AG09309 (cell line): ENCODE measurements around the gene CCDC183.
"Not testable (repeated sequence)": the region's sequence is repeated elsewhere in the genome, so short reads cannot be mapped to it uniquely, and the experiment has no call there.

Experiments
- DNase-seq: peaks from one replicate; pipeline ENCODE4 v3.0.0-alpha.2; 2010; ENCODE audit warnings: low read depth
- H3K4me3 ChIP-seq: 2 replicates; pipeline ENCODE4 v1.5.1; 2011; ENCODE audit warnings: mild to moderate bottlenecking, low read depth, low read length, moderate library complexity; ENCODE audit not compliant: control insufficient read depth
- CTCF ChIP-seq: IDR thresholded peaks from 2 replicates; pipeline ENCODE4 v1.5.1; 2011; ENCODE audit warnings: mild to moderate bottlenecking, low read depth, low read length, inconsistent platforms; ENCODE audit not compliant: insufficient read depth, control insufficient read depth; ENCODE audit errors: missing control alignments

Gene CCDC183

DNA sequence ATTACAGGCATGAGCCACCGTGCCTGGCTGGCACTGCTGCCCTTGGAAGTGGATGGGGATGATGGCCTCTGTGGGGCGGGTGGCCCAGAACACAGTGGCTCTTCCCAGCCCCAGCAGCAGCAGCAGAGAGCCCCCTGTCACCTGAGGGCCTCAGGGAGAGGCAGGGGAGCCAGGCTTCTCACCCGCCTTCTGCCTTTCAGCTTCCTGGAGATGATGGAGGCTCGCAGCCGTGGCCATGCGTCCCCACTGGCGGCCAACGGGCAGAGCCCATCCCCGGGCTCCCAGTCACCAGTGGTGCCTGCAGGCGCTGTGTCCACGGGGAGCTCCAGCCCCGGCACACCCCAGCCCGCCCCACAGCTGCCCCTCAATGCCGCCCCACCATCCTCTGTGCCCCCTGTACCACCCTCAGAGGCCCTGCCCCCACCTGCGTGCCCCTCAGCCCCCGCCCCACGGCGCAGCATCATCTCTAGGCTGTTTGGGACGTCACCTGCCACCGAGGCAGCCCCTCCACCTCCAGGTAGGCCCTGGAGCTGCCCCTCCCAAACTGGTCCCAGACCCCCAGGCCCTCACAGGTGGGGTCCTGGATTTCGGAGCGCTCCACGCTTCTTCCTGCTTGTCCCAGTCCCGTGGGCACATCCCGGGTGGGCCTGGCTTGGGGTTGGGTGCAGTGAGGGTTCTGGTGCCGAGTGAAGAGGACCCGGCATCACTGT lies 41.2 kb downstream of the CCDC183 start:
- no peak overlapping the region for H3K4me3 ChIP-seq
- no peak for TF ChIP-seq CTCF
- no peak for DNase-seq

DNA sequence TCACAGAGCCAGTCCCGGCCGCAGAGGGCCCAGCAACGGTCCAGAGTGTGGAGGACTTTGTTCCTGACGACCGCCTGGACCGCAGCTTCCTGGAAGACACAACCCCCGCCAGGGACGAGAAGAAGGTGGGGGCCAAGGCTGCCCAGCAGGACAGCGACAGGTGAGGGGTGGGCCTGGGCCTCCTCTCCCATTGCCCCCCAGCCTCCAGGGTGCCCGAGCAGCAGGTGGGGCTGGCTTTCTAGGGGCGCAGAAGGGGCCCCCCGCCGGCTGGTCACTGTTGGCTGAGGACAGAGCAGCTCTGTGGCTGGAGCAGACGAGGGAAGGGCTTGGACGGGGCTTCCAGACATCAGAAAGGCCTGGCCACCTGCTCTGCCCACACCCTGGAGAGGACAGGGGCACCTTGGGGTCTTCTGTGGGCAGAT lies 41.7 kb downstream of the CCDC183 start:
- not testable (repeated sequence) for H3K4me3 ChIP-seq, DNase-seq

DNA sequence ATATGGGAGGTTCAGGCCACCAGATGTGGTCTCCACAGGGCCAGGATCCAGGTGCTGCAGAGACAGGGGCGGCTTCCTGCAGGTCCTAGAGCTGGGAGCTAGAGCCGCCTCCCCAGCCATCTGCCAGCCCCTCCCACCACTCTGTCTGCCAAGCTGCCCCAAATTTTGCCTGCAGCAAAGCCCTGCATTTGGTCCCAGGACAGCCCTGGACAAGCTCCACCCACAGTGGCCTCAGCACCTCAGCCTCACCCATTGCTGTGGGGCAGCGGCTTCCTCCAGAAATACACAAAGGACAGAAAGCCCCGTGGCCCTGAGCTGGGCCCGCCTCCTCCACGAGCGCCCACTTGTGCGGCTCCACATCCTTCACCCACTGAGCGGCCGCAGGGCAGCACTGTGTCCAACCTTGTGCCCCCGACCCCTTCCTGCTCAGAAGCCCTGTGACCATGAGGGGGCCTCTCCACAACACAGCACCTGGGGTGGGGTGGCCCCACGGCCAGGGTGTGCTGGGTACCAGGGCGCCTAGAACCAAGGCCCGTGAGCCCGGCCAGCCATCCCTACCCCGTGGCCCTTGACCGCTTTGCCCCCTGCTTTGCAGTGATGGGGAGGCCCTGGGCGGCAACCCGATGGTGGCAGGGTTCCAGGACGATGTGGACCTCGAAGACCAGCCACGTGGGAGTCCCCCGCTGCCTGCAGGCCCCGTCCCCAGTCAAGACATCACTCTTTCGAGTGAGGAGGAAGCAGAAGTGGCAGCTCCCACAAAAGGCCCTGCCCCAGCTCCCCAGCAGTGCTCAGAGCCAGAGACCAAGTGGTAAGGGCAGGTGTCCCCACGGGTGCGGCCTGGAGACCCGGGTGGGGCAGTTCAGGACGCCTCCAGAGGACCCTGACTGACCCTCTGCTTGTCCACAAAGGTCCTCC lies 42.4 kb downstream of the CCDC183 start:
- no peak for DNase-seq
- no peak overlapping the region for H3K4me3 ChIP-seq
- TF ChIP-seq CTCF, result no peak

GRCh38 chr9:136839229-136840139 lies 43.3 kb downstream of the CCDC183 start:
- H3K4me3 ChIP-seq, result no peak overlapping the region
- DNase-seq, result no peak
- no peak for TF ChIP-seq CTCF

DNA sequence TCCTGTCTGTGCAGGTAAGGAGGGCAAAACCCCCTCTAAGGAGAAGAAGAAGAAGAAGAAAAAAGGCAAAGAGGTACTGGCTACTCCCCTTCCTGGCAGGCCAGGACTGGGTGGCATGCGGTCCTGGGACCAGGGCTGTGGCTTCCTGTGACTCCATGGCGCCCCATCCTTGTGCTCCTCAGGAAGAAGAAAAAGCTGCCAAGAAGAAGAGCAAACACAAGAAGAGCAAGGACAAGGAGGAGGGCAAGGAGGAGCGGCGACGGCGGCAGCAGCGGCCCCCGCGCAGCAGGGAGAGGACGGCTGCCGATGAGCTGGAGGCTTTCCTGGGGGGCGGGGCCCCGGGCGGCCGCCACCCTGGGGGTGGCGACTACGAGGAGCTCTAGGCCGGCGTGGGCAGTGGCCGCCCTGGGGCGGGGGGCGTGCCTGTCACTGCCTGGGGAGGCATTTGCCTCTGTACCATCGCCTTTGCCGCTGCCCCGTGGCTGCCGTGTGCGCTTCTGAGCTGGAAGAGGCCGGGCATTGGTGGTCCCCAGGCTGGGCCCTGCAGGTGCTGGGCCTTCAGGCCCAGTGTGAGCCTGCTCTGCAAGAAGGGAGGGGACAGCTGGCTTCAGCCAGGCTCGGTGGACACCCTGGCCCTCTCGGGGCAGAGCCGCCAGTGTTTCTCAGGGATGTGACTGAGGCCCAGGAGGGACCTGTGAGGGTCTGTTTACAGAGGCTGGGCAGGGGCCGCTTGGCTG lies 44.2 kb downstream of the CCDC183 start:
- no peak for DNase-seq

More for the DNA sequence above, 44.2 kb downstream of the CCDC183 start:
- no peak overlapping the region for H3K4me3 ChIP-seq
- TF ChIP-seq CTCF, result no peak
